ENCODE measurements around the gene KDM1B.

KDM1B gene

GRCh38 chr6:18155150-18155863, at the start of gene KDM1B (continued):
- TF ChIP-seq SCRT2 (tag by site-specific recombination; IDR thresholded peaks at IDR 0.05) (no peak), ZNF624 (tag by site-specific recombination; IDR thresholded peaks at IDR 0.05) (no peak), KLF10 (tag by site-specific recombination; IDR thresholded peaks at IDR 0.05) (peak; percentile 68), EGR2 (tag by site-specific recombination; IDR thresholded peaks at IDR 0.05; ENCODE audit: low read depth) (peak; percentile 72), ZNF501 (tag by site-specific recombination; IDR thresholded peaks at IDR 0.05) (0 out of 2 replicates have a peak, but pooled peaks have one; percentile 23), ZNF404 (tag by site-specific recombination; IDR thresholded peaks at IDR 0.05) (no peak), PRDM4 (tag by site-specific recombination; IDR thresholded peaks at IDR 0.05) (0 out of 2 replicates have a peak, but pooled peaks have one; percentile 9), KLF9 (tag by site-specific recombination; IDR thresholded peaks at IDR 0.05; ENCODE audit: low read depth) (peak; percentile 81), SP3 (tag by site-specific recombination; IDR thresholded peaks at IDR 0.05) (peak; percentile 97), SP2 (tag by site-specific recombination; IDR thresholded peaks at IDR 0.05) (peak; percentile 96), ZBTB20 (tag by site-specific recombination; IDR thresholded peaks at IDR 0.05) (peak; percentile 61; the same call in 1 of the 2 replicates), ZNF391 (tag by site-specific recombination; IDR thresholded peaks at IDR 0.05; ENCODE audit: borderline replicate concordance, low read depth) (0 out of 2 replicates have a peak, but pooled peaks have one; percentile 27), ZNF488 (tag by site-specific recombination; IDR thresholded peaks at IDR 0.05) (no peak), ZBTB1 (tag by site-specific recombination; IDR thresholded peaks at IDR 0.05) (no peak), ZNF239 (tag by site-specific recombination; IDR thresholded peaks at IDR 0.05) (no peak)
- TF ChIP-seq, protein P1, sequence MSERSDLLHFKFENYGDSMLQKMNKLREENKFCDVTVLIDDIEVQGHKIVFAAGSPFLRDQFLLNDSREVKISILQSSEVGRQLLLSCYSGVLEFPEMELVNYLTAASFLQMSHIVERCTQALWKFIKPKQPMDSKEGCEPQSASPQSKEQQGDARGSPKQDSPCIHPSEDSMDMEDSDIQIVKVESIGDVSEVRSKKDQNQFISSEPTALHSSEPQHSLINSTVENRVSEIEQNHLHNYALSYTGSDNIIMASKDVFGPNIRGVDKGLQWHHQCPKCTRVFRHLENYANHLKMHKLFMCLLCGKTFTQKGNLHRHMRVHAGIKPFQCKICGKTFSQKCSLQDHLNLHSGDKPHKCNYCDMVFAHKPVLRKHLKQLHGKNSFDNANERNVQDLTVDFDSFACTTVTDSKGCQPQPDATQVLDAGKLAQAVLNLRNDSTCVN (tag by site-specific recombination; optimal IDR thresholded peaks at IDR 0.05) = peak; percentile 87
- TF ChIP-seq, protein P2, sequence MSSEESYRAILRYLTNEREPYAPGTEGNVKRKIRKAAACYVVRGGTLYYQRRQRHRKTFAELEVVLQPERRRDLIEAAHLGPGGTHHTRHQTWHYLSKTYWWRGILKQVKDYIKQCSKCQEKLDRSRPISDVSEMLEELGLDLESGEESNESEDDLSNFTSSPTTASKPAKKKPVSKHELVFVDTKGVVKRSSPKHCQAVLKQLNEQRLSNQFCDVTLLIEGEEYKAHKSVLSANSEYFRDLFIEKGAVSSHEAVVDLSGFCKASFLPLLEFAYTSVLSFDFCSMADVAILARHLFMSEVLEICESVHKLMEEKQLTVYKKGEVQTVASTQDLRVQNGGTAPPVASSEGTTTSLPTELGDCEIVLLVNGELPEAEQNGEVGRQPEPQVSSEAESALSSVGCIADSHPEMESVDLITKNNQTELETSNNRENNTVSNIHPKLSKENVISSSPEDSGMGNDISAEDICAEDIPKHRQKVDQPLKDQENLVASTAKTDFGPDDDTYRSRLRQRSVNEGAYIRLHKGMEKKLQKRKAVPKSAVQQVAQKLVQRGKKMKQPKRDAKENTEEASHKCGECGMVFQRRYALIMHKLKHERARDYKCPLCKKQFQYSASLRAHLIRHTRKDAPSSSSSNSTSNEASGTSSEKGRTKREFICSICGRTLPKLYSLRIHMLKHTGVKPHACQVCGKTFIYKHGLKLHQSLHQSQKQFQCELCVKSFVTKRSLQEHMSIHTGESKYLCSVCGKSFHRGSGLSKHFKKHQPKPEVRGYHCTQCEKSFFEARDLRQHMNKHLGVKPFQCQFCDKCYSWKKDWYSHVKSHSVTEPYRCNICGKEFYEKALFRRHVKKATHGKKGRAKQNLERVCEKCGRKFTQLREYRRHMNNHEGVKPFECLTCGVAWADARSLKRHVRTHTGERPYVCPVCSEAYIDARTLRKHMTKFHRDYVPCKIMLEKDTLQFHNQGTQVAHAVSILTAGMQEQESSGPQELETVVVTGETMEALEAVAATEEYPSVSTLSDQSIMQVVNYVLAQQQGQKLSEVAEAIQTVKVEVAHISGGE (tag by site-specific recombination; conservative IDR thresholded peaks at IDR 0.05; ENCODE audit: low read depth) = peak; percentile 48; the same call in 1 of the 2 replicates
- TF ChIP-seq, protein P3, sequence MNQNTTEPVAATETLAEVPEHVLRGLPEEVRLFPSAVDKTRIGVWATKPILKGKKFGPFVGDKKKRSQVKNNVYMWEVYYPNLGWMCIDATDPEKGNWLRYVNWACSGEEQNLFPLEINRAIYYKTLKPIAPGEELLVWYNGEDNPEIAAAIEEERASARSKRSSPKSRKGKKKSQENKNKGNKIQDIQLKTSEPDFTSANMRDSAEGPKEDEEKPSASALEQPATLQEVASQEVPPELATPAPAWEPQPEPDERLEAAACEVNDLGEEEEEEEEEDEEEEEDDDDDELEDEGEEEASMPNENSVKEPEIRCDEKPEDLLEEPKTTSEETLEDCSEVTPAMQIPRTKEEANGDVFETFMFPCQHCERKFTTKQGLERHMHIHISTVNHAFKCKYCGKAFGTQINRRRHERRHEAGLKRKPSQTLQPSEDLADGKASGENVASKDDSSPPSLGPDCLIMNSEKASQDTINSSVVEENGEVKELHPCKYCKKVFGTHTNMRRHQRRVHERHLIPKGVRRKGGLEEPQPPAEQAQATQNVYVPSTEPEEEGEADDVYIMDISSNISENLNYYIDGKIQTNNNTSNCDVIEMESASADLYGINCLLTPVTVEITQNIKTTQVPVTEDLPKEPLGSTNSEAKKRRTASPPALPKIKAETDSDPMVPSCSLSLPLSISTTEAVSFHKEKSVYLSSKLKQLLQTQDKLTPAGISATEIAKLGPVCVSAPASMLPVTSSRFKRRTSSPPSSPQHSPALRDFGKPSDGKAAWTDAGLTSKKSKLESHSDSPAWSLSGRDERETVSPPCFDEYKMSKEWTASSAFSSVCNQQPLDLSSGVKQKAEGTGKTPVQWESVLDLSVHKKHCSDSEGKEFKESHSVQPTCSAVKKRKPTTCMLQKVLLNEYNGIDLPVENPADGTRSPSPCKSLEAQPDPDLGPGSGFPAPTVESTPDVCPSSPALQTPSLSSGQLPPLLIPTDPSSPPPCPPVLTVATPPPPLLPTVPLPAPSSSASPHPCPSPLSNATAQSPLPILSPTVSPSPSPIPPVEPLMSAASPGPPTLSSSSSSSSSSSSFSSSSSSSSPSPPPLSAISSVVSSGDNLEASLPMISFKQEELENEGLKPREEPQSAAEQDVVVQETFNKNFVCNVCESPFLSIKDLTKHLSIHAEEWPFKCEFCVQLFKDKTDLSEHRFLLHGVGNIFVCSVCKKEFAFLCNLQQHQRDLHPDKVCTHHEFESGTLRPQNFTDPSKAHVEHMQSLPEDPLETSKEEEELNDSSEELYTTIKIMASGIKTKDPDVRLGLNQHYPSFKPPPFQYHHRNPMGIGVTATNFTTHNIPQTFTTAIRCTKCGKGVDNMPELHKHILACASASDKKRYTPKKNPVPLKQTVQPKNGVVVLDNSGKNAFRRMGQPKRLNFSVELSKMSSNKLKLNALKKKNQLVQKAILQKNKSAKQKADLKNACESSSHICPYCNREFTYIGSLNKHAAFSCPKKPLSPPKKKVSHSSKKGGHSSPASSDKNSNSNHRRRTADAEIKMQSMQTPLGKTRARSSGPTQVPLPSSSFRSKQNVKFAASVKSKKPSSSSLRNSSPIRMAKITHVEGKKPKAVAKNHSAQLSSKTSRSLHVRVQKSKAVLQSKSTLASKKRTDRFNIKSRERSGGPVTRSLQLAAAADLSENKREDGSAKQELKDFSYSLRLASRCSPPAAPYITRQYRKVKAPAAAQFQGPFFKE (tag by site-specific recombination; IDR thresholded peaks at IDR 0.05; ENCODE audit: borderline replicate concordance) = no peak
- TF ChIP-seq, protein P4, sequence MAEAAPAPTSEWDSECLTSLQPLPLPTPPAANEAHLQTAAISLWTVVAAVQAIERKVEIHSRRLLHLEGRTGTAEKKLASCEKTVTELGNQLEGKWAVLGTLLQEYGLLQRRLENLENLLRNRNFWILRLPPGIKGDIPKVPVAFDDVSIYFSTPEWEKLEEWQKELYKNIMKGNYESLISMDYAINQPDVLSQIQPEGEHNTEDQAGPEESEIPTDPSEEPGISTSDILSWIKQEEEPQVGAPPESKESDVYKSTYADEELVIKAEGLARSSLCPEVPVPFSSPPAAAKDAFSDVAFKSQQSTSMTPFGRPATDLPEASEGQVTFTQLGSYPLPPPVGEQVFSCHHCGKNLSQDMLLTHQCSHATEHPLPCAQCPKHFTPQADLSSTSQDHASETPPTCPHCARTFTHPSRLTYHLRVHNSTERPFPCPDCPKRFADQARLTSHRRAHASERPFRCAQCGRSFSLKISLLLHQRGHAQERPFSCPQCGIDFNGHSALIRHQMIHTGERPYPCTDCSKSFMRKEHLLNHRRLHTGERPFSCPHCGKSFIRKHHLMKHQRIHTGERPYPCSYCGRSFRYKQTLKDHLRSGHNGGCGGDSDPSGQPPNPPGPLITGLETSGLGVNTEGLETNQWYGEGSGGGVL (tag by site-specific recombination; IDR thresholded peaks at IDR 0.05) = peak; percentile 77
